ENCODE results near the gene PCDHGC5.

- TF ChIP-seq CTCF (IDR thresholded peaks at IDR 0.05), result peak; percentile 6 to 47 (median 32)
- peak; percentile 59 for TF ChIP-seq POLR2A (IDR thresholded peaks at IDR 0.05)
These were observed 13.2 kb upstream of the PCDHGC5 start, which contains the start of gene PCDHGC3 for GRCh38 chr5:141475625-141476131.

Data from right lobe of liver (tissue), 4 donors.